HK-2 (cell line): Measurements from ENCODE around the gene SLC29A4.
"Not testable (repeated sequence)": the region's sequence is repeated elsewhere in the genome, so short reads cannot be mapped to it uniquely, and the experiment has no call there.

Source experiments
- DNase-seq: peaks from one replicate; pipeline ENCODE4 v3.0.0-alpha.2; 2018; ENCODE audit not compliant: unreplicated experiment

Gene SLC29A4

DNA sequence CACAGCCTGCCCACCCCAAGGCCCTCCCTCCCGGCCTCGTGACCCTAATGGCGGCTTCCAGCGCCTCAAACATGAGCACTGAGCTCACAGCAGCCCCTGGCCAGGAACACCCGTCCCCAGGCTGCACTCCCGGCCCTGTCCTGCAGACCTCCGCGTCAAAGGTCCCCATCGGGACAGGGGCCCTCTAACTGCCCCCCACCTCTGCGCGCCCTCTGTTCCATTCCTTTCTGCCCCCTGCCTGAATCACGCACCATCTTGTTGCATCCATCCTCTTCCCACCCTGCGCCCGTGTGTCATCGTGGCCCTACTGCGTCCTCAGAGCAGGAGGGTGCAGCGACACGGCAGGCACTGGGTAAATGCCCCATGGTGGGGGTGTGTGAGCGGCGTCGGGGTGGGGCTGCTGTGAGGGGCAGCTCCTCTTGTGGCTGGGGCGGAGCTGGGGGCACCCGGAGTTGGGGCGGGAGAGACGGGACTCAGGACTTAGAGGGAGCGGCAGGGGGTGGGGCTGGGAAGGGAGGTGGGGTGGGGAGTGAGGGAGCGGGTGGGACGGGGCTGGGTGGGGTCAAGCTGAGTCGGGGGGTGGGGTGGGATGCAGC, 13.4 kb downstream of the SLC29A4 start:
- no peak for DNase-seq

DNA sequence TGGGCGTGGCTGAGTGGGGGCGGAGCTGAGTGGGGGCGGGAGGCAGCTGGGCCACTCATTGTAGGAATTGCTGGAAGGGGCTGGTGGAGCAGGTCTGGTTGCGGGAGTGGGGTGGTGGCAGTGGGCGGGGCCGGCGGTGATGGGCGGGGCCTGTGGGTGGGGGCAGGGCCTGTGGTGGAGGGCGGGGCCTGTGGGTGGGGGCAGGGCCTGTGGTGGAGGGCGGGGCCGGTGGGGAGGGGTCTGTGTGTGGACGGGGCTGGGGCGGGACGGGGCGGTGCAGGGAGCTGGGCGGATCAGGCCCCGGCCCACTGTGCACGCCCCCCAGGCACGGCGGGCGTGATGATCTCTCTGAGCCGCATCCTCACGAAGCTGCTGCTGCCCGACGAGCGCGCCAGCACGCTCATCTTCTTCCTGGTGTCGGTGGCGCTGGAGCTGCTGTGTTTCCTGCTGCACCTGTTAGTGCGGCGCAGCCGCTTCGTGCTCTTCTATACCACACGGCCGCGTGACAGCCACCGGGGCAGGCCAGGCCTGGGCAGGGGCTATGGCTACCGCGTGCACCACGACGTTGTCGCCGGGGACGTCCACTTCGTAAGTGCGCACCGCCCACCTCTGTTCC, 14.0 kb downstream of the SLC29A4 start:
- DNase-seq = no peak

GRCh38 chr7:5300366-5300765, 17.6 kb downstream of the SLC29A4 start:
- DNase-seq = no peak

GRCh38 chr7:5302577-5302976, 19.8 kb downstream of the SLC29A4 start:
- no peak for DNase-seq

GRCh38 chr7:5303061-5303460, 20.3 kb downstream of the SLC29A4 start:
- DNase-seq = no peak

DNA sequence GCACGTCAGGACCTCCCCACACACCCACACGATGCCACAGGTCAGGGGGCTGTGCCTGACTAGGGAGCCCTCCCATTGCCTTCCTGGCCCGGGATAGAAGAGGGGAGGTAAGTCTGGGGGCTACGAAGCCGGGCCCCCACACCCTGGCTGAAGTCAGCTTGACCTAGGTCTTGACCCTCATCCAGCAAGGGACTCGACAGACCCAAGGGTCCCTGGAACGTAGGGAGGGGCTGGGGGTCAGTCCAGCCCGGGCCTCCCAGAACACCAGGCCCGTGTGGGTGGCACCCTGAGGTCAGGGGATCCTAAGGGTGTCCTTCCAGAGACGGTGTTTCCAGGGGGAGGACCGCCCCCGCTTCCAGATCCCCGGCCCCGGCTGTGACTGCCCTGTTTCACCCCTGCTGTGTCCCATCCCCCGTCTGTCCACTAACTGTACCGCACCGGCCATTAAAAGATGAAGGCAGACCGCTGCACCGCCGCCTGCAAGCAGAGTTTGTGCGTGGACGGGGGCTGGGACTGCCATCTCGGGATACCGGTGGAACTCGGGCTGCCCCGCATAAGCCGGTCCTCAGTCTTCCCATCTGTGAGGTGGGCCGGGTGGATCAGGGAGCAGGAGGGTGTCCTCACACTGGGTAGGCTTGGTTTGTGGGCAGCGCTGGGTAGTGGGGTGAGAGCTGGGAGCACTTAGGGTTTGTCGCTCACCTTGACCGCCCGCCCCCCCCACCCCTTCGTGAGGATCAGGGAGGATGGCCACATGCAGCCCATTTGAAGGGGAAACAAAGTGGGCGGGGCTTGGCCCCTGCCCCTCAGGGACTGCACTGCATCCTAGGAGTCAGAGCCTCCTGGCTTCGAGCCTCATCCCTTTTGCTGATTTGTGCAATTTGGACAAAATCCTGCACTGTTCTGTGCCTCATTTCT, 21.1 kb downstream of the SLC29A4 start:
- no peak for DNase-seq

- not testable (repeated sequence) for DNase-seq
Measured at GRCh38 chr7:5305050-5305449, 22.3 kb downstream of the SLC29A4 start.

DNA sequence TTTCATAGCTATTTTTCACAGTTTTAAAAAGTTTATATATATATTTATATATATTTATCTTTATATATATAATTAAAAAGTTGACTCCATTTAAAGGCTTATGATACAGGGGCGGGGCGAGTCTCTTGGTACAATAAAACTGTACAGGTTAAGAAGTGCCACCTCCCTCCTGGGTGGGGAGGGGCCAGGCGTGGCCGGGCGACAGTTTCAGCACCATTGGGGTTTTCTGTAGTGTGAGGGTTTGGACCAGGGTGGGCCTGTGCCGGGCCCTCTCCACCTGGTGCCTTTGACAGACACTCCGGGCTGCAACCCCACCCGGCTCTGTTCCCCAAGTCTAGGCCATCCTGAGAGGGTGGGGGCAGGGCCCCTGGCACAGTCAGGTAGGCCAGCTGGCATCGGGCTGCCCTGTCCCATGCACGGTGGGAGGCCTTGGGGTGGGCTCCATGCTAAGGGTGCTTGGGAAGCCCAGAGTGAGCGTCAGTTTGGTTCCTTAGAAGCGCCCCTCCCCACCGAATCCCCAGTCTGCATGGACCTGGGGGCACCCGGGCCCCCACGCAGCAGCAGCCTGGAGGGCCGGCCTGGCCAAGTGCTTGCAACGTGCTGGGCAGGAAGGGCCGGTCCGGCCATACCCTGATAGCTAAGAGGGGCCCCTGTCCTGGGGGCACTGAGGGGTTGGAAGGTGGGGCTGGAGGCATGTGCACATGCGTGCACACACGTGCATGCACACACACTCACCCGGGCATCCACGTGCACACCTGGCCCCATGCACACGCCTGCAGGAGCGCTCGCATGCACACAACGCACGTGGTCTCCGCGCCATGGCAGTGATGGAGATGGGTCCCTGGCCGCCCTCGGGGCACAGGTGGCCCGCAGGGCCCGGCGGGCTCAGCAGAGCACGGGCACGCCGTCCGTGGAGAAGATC, 24.7 kb downstream of the SLC29A4 start:
- DNase-seq = not testable (repeated sequence)

DNA sequence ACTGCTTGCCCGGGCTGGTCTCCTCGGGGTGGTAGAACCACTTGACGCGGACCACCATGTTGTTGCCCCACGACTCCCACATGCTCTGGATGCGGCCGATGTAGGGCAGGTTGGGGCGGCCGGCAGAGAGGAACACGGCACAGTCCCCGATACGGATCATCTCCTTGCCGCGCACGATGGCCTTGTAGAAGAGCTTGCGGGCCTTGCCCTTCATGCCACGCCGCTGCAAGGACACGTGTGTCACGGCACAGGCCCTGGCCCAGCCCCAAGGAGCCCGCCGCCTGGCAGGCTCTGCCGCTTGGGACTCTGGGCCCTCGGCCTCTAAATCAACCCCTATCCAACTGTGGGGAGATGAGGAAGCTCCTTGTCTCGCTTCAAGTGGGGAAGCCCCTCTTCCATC, 26.4 kb downstream of the SLC29A4 start:
- no peak for DNase-seq

GRCh38 chr7:5310822-5311405, 28.2 kb downstream of the SLC29A4 start:
- no peak for DNase-seq

DNA sequence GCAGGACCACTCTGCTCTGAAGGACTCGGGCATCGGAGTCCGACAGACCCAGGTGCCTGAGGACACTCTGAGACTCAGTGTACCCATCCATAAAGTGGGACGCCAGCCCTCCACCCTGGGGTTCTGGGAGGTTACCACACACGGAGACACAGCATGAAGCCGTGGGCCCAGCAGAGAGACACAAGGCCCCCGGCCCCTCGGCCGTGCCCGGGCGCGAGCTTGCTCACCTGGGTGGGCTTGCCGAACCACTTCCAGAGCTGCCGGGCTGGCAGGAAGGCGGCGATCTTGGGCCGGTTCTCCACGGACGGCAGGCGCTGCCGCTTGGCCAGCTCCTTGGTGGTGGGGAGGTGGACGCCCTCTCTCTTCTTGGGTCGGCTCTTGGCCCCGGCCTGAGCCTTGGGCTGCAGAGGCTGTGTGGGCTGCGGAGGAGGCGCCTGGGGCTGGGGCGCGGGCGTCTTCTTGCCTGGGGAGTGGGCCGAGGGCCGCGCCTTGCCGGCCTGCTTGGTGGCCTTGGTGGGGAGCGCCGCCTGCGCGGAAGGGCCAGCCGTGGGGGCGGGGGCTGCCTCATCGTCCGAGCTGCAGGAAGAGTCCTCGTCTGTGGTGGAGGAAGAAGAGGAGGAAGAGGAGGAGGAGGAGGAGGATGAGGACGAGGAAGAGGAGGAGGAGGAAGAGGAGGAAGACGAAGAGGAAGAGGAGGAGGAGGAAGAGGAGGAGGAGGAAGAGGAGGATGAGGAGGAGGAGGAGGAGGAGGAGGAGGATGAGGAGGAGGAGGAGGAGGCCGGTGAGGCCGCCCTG, 29.7 kb downstream of the SLC29A4 start:
- not testable (repeated sequence) for DNase-seq

- not testable (repeated sequence) for DNase-seq
Measured at GRCh38 chr7:5313076-5313885, 30.5 kb downstream of the SLC29A4 start.

DNA sequence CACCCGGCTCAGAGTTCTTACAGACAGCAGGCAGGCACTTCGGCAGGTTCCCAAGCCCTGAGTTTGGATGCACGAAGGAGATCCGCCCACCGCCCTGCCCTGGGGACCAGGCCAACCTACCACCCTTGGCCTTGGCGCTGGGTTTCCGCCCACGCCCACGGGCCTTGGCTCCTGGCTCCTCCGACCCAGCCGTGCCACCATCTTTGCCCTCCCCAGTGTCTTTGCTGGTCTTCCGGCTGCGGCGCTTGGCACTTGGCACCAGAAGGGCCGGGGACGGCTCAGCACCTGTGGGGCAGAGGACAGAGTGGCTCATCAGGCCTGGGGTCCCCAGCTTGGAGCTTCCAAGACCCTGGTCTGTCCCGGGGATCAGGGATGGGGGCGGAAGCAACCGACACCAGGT, 32.1 kb downstream of the SLC29A4 start:
- DNase-seq = no peak

DNA sequence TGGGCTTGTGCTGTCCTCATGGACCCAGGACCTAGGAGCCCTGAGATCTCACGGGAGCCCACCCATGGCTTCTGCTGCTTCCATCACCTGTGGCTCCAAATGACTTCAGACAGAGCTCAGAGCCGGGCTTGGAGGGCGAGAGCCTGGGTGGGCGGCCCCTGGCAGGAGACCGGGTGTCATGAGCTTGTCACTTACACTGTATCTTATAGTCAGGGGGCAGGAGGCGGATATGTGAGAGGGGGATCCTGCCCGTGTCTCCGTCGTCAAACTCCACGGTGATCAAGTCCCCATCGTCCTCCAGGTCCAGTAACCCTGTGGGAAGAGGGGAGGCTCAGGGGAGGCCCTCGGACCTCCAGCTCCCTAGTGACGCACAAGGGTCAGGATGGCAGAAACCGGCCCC, 33.0 kb downstream of the SLC29A4 start:
- DNase-seq = no peak

DNA sequence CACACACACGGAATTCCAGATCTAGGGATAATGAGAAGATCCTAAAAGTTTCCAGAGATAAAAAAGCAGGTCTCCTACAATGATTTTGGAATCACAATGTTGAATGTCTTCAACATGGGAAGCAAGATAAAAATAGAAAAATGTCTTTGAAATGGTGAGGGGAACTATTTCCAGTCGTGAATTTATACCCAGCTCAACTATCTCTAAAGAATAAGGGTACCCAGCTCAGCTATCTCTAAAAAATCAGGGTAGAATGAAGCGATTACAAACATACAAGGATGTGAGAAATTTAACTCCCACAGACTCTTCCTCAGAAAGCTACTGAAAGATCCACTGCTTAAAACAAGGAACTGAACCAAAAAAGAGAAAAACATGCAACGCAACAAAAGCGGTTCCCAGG, 35.9 kb downstream of the SLC29A4 start:
- not testable (repeated sequence) for DNase-seq

GRCh38 chr7:5320391-5320790, 37.6 kb downstream of the SLC29A4 start:
- DNase-seq = no peak

GRCh38 chr7:5320802-5321396, 38.2 kb downstream of the SLC29A4 start:
- no peak for DNase-seq

DNA sequence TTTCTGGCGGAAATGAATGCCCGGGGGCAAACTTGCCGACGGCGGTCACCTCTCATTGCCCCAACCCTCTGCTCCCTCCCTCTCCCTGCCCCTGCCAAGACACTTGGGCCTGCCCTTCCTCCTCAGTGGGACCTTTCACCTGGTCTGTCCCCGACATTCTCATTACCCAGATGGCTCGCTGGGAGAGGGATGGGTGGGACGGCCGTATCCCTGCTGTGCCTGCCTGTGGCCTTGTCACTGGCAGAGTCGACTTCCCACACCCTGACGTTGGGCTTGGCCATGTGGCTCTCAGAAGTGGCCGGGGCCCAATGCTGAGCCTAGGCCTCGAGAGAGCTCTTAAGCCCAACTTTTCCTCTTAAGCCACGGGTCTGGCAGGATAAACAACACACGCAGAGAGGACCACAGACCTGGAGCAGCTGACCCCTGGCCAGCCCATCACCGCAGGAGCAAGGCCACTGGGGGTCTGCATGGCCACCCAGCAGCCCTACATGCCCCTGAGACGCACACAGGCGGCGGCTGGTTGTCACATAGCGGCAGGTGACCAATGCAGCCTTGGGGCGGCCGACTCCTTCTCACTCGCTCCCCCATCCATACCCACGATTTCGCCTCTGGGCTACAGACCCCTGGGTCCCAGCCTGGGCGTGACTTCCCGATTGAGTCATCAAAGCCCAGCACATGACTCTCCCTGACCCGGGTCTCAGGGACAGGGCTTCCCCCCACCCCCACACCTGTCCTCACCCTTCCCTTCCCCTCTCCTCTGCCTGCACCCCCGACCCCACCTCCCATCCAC, 40.1 kb downstream of the SLC29A4 start:
- DNase-seq = no peak
